ENCODE results near the gene WASF3. TPM values are rescaled to one million over a fixed set of nuclear protein-coding genes. Genes with fewer than 3 reads are reported as not detected.

Gene WASF3
- total and polyA plus RNA-seq, 10 of the 15 experiments (the other 5 are each of a cell fraction or from before 2014, with no cell fraction given), result under 0.01 to 0.10 (median 0.01) TPM; not detected in 7

DNA sequence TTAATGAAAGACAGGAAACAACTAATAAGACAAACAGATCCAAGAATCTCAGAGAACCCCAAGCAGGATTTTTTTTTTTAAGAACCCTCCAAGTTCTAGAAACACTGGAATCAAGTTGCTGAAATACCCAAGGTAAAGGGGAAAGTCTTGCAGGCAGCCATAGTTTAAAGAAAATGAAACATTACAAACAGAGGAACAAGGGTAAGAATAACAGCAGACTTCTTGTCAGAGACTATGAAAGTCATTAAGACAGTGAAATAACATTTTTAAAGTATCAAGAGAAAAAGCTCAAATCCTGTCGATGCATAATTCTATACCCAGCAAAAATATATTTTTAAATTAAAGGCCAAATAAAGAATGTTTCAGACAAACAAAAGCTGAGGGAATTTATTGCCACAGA is 67.1 kb downstream of the WASF3 start:
- DNase-seq (ENCODE audit: low read depth, low spot score) (no peak), ATAC-seq (no peak), FAIRE-seq (no peak)
- Histone ChIP-seq H3K36me3 (ENCODE audit: control insufficient read depth in 2 of 2, insufficient read depth in 2 of 2, low read length in 1 of 2) (no peaks in the 10 kb centered on the region), H3K4me3 (no peak overlapping the region), H3K27me3 (replicated peaks in 1 of 2; ENCODE audit: control insufficient read depth in 2 of 2, insufficient read depth in 2 of 2, low read length in 1 of 2) (no peaks in the 10 kb centered on the region), H4K20me1 (ENCODE audit: control insufficient read depth, insufficient read depth) (no peaks in the 10 kb centered on the region), H3K27ac (ENCODE audit: control insufficient read depth, insufficient read depth) (no peak overlapping the region), H3K4me1 (ENCODE audit: control insufficient read depth, insufficient read depth, low read length) (no peaks in the 10 kb centered on the region), H3K4me2 (ENCODE audit: control insufficient read depth, insufficient read depth) (no peak overlapping the region), H3K9ac (ENCODE audit: control insufficient read depth, insufficient read depth, low read length) (no peak overlapping the region), H2AFZ (ENCODE audit: control insufficient read depth, low read depth, low read length) (no peak overlapping the region), H3K9me3 (replicated peaks; ENCODE audit: control insufficient read depth, insufficient read depth, low read length) (no peaks in the 10 kb centered on the region; the same call in 1 of the 3 replicates), H3K79me2 (ENCODE audit: control insufficient read depth, insufficient read depth, low read length) (no peaks in the 10 kb centered on the region)
- in situ Hi-C loops (cut with MboI), result no loop called here
- 0% methylated on average over 1 of the region's 1 CpG for WGBS (ENCODE audit: insufficient coverage, insufficient replicate concordance, low lambda C conversion rate, missing lambda C conversion rate)
- POLR2A ChIA-PET, result no interaction called here
- no TSS peak for BruUV-seq (replicated peaks)
- SMC1A ChIA-PET (ENCODE audit: uncharacterized antibody, unreplicated experiment), result interaction anchor here (0.8 kb wide), 1 partner anchor 19 kb away, joined by 3 read pairs; no protein-coding TSS in a partner anchor
- RAD21 ChIA-PET (ENCODE audit: unreplicated experiment), result no interaction called here
- intact Hi-C loops (cut with micrococcal nuclease; ENCODE audit: unreplicated experiment), result no loop called here
- CTCF ChIA-PET, result interaction anchor here (0.6 kb wide), 1 partner anchor 1307 kb away, joined by 3 read pairs; no protein-coding TSS in a partner anchor
- TF ChIP-seq NFXL1 (IDR thresholded peaks at IDR 0.05; ENCODE audit: borderline replicate concordance) (no peak), TAF1 (IDR thresholded peaks at IDR 0.05; ENCODE audit: borderline replicate concordance, low read depth, low read length) (no peak), CBX3 (IDR thresholded peaks at IDR 0.05; ENCODE audit: borderline replicate concordance, low read depth) (no peak), RAD51 (IDR thresholded peaks at IDR 0.05) (no peak), SREBF2 (IDR thresholded peaks at IDR 0.05; ENCODE audit: low read length) (no peak), GABPA (IDR thresholded peaks at IDR 0.05; ENCODE audit: low read depth) (no peak), POLR2AphosphoS2 (IDR thresholded peaks at IDR 0.05; ENCODE audit: low read depth, low read length) (no peak), GATAD2B (conservative IDR thresholded peaks at IDR 0.05; ENCODE audit: low read depth) (no peak), NBN (IDR thresholded peaks at IDR 0.05) (no peak), CREM (IDR thresholded peaks at IDR 0.05; ENCODE audit: low read depth) (no peak), NRF1 (conservative IDR thresholded peaks at IDR 0.05; ENCODE audit: low read depth, low read length) (no peak), TCF3 (IDR thresholded peaks at IDR 0.05; ENCODE audit: borderline replicate concordance, insufficient read depth, low read depth, low read length) (no peak), SIN3A (IDR thresholded peaks at IDR 0.05; ENCODE audit: low read depth, low read length) (no peak), BHLHE40 (IDR thresholded peaks at IDR 0.05; ENCODE audit: borderline replicate concordance in 1 of 2, low read depth in 2 of 2, low read length in 1 of 2) (no peak), POLR2AphosphoS5 (IDR thresholded peaks at IDR 0.05; ENCODE audit: low read length) (no peak)
- TF ChIP-seq, protein P1, sequence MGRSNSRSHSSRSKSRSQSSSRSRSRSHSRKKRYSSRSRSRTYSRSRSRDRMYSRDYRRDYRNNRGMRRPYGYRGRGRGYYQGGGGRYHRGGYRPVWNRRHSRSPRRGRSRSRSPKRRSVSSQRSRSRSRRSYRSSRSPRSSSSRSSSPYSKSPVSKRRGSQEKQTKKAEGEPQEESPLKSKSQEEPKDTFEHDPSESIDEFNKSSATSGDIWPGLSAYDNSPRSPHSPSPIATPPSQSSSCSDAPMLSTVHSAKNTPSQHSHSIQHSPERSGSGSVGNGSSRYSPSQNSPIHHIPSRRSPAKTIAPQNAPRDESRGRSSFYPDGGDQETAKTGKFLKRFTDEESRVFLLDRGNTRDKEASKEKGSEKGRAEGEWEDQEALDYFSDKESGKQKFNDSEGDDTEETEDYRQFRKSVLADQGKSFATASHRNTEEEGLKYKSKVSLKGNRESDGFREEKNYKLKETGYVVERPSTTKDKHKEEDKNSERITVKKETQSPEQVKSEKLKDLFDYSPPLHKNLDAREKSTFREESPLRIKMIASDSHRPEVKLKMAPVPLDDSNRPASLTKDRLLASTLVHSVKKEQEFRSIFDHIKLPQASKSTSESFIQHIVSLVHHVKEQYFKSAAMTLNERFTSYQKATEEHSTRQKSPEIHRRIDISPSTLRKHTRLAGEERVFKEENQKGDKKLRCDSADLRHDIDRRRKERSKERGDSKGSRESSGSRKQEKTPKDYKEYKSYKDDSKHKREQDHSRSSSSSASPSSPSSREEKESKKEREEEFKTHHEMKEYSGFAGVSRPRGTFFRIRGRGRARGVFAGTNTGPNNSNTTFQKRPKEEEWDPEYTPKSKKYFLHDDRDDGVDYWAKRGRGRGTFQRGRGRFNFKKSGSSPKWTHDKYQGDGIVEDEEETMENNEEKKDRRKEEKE (IDR thresholded peaks at IDR 0.05), result no peak
- TF ChIP-seq, protein P2, sequence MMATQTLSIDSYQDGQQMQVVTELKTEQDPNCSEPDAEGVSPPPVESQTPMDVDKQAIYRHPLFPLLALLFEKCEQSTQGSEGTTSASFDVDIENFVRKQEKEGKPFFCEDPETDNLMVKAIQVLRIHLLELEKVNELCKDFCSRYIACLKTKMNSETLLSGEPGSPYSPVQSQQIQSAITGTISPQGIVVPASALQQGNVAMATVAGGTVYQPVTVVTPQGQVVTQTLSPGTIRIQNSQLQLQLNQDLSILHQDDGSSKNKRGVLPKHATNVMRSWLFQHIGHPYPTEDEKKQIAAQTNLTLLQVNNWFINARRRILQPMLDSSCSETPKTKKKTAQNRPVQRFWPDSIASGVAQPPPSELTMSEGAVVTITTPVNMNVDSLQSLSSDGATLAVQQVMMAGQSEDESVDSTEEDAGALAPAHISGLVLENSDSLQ (IDR thresholded peaks at IDR 0.05), result no peak
- TF ChIP-seq, protein P3, sequence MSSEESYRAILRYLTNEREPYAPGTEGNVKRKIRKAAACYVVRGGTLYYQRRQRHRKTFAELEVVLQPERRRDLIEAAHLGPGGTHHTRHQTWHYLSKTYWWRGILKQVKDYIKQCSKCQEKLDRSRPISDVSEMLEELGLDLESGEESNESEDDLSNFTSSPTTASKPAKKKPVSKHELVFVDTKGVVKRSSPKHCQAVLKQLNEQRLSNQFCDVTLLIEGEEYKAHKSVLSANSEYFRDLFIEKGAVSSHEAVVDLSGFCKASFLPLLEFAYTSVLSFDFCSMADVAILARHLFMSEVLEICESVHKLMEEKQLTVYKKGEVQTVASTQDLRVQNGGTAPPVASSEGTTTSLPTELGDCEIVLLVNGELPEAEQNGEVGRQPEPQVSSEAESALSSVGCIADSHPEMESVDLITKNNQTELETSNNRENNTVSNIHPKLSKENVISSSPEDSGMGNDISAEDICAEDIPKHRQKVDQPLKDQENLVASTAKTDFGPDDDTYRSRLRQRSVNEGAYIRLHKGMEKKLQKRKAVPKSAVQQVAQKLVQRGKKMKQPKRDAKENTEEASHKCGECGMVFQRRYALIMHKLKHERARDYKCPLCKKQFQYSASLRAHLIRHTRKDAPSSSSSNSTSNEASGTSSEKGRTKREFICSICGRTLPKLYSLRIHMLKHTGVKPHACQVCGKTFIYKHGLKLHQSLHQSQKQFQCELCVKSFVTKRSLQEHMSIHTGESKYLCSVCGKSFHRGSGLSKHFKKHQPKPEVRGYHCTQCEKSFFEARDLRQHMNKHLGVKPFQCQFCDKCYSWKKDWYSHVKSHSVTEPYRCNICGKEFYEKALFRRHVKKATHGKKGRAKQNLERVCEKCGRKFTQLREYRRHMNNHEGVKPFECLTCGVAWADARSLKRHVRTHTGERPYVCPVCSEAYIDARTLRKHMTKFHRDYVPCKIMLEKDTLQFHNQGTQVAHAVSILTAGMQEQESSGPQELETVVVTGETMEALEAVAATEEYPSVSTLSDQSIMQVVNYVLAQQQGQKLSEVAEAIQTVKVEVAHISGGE (CRISPR knock-in tag; IDR thresholded peaks at IDR 0.05), result no peak
